Activated naive CD8-positive, alpha-beta T cell treated with anti-CD3 and anti-CD28 coated beads, Interleukin-2, amount 50 U/mL, for 24 hours (primary cell): ENCODE results near the gene THEM5.

Source experiments
- ATAC-seq: fragments of 150-1000 bp; cut with Tn5 transposase; one replicate; pipeline ENCODE4 v1.10.0; 2021
- DNase-seq: peaks from one replicate; pipeline ENCODE4 v3.0.0; 2021
- H3K27ac Mint-ChIP-seq: one replicate; pipeline ENCODE4 v1.8.0; 2021; ENCODE audit warnings: mild to moderate bottlenecking, mixed read lengths
- H3K27me3 Mint-ChIP-seq: one replicate; pipeline ENCODE4 v1.8.0; 2021; ENCODE audit warnings: mixed read lengths
- H3K36me3 Mint-ChIP-seq: one replicate; pipeline ENCODE4 v1.8.0; 2021; ENCODE audit warnings: low read depth, mixed read lengths
- H3K4me1 Mint-ChIP-seq: one replicate; pipeline ENCODE4 v1.8.0; 2021; ENCODE audit warnings: mixed read lengths
- H3K4me3 Mint-ChIP-seq: one replicate; pipeline ENCODE4 v1.8.0; 2021; ENCODE audit warnings: mild to moderate bottlenecking, moderate library complexity, mixed read lengths
- H3K9me3 Mint-ChIP-seq: one replicate; pipeline ENCODE4 v1.8.0; 2021; ENCODE audit warnings: mixed read lengths

THEM5 gene

DNA sequence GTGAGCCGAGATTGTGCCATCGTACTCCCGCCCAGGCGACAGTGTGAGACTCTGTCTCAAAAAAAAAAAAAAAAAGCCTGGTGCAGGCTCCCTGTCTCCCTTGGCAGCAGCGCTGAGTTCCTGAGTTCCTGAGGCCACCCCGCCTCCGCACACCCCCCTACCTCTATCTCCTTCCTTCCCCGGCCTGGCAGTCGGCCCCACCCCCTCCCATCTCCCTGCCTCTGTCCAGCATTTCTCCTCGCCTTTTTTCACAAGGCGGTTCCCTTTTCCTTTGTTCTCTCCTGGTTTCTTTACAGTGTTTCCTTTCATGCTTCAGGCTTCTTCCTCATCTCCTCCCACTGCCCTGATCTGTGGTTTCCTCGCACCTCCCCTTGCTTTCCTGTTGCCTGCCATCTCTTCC is 24.6 kb downstream of the THEM5 start:
- Mint-ChIP-seq H3K4me1 (peaks cover 77% of the 10 kb centered on the region), H3K27me3 (no peaks in the 10 kb centered on the region), H3K36me3 (no peaks in the 10 kb centered on the region), H3K9me3 (no peaks in the 10 kb centered on the region), H3K4me3 (peak overlapping the region; percentile 10), H3K27ac (peak overlapping the region; percentile 75)
- no peak for ATAC-seq
- DNase-seq, result no peak

DNA sequence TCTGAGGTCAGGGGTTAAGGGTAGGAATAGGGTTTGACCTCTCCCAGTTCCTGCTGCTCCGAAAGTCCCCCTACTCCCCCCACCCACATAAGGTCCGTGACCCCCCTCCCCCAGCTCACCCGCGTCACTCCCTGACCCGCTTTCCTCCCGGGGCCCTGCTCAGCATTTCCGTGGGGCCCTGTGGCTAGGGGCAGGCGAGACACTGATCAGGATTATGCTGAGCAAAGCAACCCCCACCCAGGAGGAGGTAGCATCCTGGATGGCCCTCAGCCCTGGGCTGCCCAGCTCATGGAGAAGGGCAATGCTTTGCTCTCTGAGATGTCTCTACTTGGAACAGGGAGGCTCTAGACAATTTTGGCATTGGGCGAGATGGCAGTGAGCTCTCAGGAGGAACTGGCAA is 25.7 kb downstream of the THEM5 start:
- H3K4me3 Mint-ChIP-seq, result peak overlapping the region; percentile 1
- DNase-seq, result no peak
- ATAC-seq, result no peak
- H3K4me1 Mint-ChIP-seq, result peaks cover 73% of the 10 kb centered on the region
- H3K36me3 Mint-ChIP-seq, result no peaks in the 10 kb centered on the region
- H3K27ac Mint-ChIP-seq, result no peak overlapping the region
- H3K27me3 Mint-ChIP-seq, result no peaks in the 10 kb centered on the region
- H3K9me3 Mint-ChIP-seq, result no peaks in the 10 kb centered on the region

DNA sequence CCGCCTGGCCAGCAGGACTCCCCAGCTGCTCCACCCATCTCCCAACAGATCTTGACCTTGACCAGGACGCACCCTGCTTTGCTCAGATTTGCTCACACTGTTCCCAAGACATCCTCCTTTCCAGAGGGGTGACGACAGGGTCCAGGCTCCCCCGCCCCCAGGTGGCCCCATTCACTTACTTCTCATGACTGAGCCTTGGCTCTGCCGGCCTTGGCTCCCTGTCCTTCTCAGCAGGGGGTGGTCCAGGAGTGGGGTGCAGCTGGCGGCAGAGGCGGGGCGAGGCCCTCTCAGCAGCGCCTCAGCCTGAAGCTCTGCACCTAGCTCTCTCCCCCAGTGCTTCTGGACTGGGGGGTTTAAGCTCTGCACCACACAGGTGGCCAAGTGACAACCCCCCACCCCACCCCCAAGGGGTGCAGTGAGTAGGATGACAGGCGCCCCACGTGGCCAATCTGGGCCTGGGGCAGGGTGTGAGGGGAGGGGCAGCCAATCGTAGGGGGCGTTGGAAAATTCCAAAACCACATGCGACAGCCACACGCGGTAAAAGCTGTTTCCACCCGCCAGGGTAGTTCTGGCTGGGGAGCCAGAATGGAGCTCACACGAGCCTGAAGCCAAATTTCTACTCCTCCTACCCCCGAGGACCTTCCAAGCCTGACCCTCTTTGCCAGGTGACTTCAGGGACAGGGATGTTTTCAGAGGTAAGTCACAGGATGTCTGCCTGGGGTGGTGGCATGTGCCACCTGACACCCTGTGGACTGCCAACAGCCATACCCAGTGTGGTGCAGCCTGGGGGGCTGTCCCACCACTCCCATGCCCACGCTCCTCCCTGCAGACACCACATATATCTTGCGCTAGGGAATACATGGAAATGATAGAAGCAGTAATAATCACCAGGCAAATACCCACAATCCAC is 27.5 kb downstream of the THEM5 start:
- peak; percentile 33 for ATAC-seq
- Mint-ChIP-seq H3K27me3 (no peaks in the 10 kb centered on the region), H3K36me3 (no peaks in the 10 kb centered on the region), H3K27ac (peak overlapping the region; percentile 70), H3K9me3 (no peaks in the 10 kb centered on the region), H3K4me1 (peaks cover 82% of the 10 kb centered on the region), H3K4me3 (peak overlapping the region; percentile 60)
- peak; percentile 55 for DNase-seq

DNA sequence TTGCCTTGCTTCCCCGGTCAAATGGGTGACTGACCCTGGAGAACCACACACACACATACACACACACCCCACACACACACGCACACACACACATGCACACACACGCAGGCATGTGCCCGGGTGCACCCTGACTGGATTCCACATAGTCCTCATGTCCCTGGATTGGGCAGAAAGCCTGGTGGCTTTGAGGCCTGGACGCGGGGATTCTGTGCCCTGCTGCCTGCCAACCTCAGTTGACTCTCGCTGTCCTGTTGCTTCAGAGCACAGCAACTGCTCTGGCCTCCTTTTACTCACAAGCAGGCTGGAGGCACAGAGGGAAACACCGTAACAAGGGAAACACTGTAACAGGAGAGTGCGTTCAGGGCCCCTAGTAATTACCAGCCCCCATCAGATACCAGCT is 28.3 kb downstream of the THEM5 start:
- DNase-seq, result no peak
- Mint-ChIP-seq H3K27ac (no peak overlapping the region), H3K36me3 (no peaks in the 10 kb centered on the region), H3K4me1 (peaks cover 84% of the 10 kb centered on the region), H3K4me3 (peak overlapping the region; percentile 60), H3K27me3 (no peaks in the 10 kb centered on the region), H3K9me3 (no peaks in the 10 kb centered on the region)
- ATAC-seq, result no peak

DNA sequence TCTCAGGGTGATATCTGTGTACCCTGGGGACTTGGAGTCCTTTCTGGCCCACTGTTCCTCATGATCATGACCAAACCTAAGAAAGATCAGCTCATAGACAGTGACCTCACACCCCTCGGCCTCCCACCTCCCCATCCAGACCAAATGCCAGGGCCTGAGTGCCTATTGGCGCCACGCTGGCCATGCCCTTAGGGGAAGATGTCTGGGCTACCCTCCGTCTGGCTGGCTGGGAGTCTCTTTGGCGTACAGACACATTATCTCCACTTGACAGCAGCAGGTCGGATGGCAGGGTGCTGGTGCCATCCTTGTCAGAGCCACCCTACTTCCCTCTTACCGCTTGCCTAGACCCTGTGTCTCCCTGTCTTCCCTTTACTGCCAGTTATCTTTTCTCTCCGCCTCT is 30.3 kb downstream of the THEM5 start:
- H3K9me3 Mint-ChIP-seq, result no peaks in the 10 kb centered on the region
- H3K27ac Mint-ChIP-seq, result no peak overlapping the region
- H3K4me1 Mint-ChIP-seq, result peaks cover 71% of the 10 kb centered on the region
- H3K4me3 Mint-ChIP-seq, result no peak overlapping the region
- no peaks in the 10 kb centered on the region for H3K27me3 Mint-ChIP-seq
- ATAC-seq (no peak), DNase-seq (no peak)
- no peaks in the 10 kb centered on the region for H3K36me3 Mint-ChIP-seq

DNA sequence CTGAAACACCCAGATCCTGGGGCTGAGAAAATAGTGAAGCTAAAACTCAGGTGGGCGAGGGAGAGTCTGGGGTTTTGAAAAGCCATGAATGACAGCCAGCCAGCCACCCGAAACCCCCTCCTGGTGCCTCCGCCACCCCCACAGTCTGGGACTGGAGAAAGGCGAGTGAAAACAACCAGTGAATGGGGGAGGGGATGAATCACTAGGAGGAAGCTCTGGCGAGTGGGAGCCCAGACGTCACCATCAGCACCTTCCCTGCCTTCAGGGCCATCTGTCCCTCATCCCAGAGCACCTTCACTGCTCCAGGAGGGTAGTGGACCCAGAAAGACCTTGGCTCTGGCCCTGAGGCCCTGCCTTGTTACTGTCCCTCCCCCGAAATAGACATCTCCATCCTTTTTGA is 31.1 kb downstream of the THEM5 start:
- no peaks in the 10 kb centered on the region for H3K9me3 Mint-ChIP-seq
- ATAC-seq (peak; percentile 55), DNase-seq (peak; percentile 59)
- H3K36me3 Mint-ChIP-seq, result no peaks in the 10 kb centered on the region
- H3K27ac Mint-ChIP-seq, result peak overlapping the region; percentile 29
- peak overlapping the region; percentile 39 for H3K4me3 Mint-ChIP-seq
- no peaks in the 10 kb centered on the region for H3K27me3 Mint-ChIP-seq
- H3K4me1 Mint-ChIP-seq, result peaks cover 64% of the 10 kb centered on the region

DNA sequence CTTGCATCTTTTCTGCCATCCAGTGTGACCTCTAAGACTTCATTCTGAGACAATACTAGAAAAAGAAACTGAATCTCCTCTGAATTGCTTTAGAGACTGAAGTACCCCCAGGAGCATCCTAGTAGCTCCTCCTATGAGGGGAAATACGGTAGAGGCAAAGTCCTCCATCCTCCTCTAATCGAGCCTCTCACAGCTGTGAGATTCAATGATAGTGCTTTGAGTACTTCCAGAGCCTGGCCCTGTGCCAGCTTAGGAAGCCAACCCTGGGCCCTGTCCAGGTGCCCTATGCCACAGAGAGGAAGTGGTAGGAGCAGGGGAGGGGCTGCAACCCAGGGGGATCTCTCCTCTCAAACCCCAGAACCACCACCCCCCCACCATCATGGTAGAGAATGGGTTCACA is 32.6 kb downstream of the THEM5 start:
- Mint-ChIP-seq H3K4me1 (peaks cover 57% of the 10 kb centered on the region), H3K36me3 (peaks cover 2% of the 10 kb centered on the region), H3K4me3 (no peak overlapping the region), H3K27me3 (peaks cover 3% of the 10 kb centered on the region), H3K27ac (no peak overlapping the region), H3K9me3 (no peaks in the 10 kb centered on the region)
- ATAC-seq (no peak), DNase-seq (no peak)

DNA sequence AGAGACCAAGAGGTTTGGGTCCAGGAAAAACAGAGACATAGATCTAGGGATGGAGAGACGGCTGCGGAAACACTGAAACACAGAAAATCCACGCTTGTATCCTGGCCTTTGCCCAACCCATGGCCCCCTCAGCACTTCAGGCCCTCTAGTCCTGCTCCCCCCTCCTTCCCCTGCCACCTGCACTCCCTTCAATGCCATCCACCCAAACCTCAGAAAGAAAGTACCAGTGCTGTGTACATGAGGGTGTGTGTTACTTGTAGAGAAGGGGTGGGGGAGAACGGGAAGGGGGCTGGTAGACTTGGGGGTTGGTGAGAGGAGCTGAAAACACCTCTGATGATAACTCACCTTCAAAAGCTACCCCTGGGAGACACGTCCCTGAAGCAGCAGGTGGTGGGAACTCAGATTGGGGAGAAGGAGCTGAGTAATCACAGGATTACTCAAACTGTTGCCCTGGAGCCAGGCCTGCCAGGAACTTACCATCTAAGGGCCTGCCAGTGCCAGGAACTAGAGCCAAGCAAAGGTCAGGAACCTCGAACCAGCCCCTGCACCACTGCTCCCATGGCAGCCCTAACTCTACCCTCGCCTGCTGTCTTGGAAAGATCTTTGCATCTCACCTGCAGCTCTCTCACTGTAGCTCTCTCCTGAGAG is 33.4 kb downstream of the THEM5 start:
- DNase-seq, result no peak
- no peak overlapping the region for H3K4me3 Mint-ChIP-seq

DNA sequence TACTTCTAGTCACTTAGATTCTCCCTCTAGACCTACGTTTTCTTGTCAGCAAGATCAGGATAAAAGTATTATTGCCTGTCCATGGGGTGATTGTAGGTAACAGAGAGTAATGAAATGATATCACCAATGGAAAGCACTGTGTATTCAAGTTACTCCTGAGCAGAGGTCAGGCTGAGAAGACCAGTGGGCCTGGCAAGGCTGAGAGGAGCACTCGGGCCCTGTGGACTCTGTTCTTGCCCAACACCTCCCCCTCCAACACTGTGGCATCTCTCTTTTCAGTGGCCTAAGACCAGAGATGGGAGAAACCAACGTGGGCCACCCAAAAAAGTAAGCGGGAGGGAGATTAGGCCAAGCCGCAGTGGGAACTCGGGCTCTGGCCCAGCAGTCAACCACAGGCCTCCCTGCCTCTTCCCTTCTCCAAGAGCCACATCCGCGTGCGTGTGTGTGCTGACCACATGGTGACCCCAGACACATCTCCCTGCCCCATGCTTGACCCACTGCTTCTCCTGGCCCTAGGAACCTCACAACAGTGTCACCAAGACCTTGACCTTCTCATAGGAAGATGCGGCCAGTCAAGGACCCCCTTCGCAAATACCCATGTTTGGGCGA is 34.2 kb downstream of the THEM5 start:
- Mint-ChIP-seq H3K27ac (peak overlapping the region; percentile 30), H3K4me1 (peaks cover 57% of the 10 kb centered on the region), H3K4me3 (no peak overlapping the region), H3K27me3 (peaks cover 3% of the 10 kb centered on the region), H3K36me3 (peaks cover 2% of the 10 kb centered on the region), H3K9me3 (no peaks in the 10 kb centered on the region)
- DNase-seq (no peak), ATAC-seq (no peak)

More for the DNA sequence above, 33.4 kb downstream of the THEM5 start:
- peak; percentile 66 for ATAC-seq
- Mint-ChIP-seq H3K4me1 (peaks cover 58% of the 10 kb centered on the region), H3K27ac (peak overlapping the region; percentile 30), H3K9me3 (no peaks in the 10 kb centered on the region), H3K36me3 (peaks cover 2% of the 10 kb centered on the region), H3K27me3 (peaks cover 3% of the 10 kb centered on the region)

DNA sequence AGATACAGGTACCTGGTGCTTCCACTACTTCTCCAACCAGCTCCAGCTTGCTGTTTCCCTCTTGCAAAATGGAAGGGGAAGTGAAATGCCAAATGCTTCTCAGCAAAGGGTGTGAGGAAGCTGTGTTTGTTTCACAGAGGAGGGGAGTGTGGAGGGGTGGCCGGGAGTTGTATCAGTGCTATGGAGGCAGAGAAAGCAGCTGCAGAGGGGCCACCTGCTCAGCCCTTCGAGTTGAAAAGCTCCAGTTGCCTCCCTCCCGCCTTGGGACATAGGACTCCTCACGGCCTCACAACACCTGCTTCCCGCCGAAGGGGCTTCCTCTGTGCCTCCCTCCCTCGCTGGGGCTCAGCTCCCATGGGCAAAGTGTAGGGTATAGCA is 36.2 kb downstream of the THEM5 start:
- DNase-seq, result no peak
- Mint-ChIP-seq H3K4me3 (no peak overlapping the region), H3K27me3 (peaks cover 3% of the 10 kb centered on the region), H3K27ac (no peak overlapping the region), H3K9me3 (no peaks in the 10 kb centered on the region), H3K4me1 (peaks cover 47% of the 10 kb centered on the region), H3K36me3 (peaks cover 2% of the 10 kb centered on the region)
- no peak for ATAC-seq

DNA sequence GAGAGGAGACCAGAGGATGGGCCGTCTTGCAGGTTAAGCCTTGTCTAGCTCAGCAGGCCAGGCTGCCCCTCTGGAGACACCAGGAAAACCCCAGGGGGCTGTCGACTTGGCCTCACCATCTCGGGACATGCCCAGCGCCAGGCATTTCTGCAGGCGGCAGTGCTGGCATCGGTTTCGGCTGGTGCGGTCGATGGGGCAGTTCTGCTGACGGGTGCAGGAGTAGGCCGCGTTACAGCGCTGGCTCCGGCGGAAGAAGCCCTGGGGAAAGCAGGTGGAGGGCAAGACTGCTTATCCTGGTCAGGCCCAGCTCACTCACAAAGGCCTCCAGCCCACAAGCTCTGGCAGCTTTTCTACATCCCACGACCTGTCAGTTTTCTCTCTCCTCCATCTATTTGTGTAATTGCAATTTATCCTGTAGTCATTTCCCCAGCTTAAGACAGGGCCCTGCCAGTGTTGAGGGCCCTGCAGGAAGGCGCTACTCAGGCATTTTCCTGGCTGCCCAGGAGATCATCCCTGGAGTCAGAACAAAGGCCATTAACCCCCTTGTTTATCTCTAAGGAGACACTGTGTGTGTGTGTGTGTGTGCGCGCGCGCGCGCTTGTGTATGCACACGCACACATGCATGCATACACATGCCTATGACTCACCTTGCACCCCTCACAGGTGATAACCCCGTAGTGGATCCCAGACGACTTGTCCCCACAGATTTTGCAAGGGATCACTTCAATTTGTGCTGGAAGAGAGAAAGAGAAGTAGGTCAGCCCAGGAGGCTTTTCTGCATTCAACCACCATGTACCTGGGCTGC is 36.8 kb downstream of the THEM5 start:
- Mint-ChIP-seq H3K9me3 (no peaks in the 10 kb centered on the region), H3K27ac (no peak overlapping the region), H3K4me3 (no peak overlapping the region), H3K27me3 (peaks cover 3% of the 10 kb centered on the region), H3K36me3 (peaks cover 2% of the 10 kb centered on the region), H3K4me1 (peaks cover 41% of the 10 kb centered on the region)
- no peak for DNase-seq
- no peak for ATAC-seq

DNA sequence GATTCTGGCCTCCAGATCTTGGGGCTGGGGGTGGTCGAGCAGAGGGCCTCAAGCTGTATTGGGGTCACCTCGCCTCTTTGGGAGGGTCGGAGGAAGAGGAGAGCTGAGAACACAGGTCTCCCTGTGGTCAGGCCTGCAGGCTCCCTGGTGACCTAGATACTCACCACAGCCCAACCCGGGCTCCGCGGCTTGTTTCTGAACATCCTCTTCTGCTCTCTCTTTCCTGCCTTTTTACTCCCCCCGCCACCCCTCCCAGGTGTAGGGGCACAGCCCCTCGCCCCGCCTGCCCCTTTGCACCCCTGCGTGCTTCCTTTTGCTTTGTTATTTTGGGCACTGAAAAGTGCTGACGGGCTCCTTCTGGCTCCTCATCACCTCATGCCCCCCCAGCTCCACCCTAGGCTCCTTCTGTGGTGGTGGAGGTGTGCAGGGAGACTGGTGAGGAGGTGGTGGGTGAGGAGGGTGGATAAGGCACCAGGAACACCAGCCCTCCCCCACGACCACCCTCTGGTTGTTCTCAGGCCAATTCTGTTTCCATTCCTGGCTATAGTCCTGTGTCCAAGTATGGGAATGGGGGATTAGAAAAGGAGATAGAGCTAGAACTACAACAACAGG is 37.7 kb downstream of the THEM5 start:
- peaks cover 32% of the 10 kb centered on the region for H3K4me1 Mint-ChIP-seq
- ATAC-seq, result no peak
- peak overlapping the region; percentile 73 for H3K27ac Mint-ChIP-seq
- H3K4me3 Mint-ChIP-seq, result no peak overlapping the region
- DNase-seq, result no peak
- H3K27me3 Mint-ChIP-seq, result peaks cover 3% of the 10 kb centered on the region
- H3K9me3 Mint-ChIP-seq, result no peaks in the 10 kb centered on the region
- H3K36me3 Mint-ChIP-seq, result peaks cover 2% of the 10 kb centered on the region

DNA sequence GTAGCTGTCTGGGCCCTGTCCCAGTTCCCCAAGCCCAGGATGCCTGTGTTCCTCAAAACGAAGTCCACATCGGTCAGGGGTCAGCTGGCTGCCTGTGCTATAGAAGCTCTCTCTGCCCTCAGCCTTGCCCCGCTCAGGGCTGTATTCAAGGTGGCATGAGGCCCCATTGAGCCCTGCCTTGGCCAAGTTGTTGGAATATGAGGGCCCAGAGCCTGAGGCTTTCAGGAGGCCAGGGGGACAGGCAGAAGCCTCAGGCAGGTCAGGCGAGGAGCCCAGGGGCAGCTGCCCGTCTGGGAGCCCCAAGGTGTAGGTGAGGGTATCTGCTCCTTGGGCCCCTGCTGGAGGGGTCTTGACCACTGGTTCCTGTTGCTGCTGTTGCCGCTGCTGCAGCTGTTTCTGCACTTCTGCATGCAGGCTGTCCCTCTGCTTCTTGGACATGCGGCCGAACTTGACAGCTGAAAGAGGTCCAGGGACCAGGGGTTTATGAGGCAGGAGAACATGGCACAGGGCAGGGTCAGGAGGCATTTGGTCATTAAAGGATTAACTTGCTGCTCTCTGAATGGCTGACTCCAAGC is 38.5 kb downstream of the THEM5 start:
- DNase-seq, result no peak
- Mint-ChIP-seq H3K9me3 (no peaks in the 10 kb centered on the region), H3K4me3 (no peak overlapping the region), H3K36me3 (peaks cover 2% of the 10 kb centered on the region), H3K4me1 (peaks cover 24% of the 10 kb centered on the region), H3K27me3 (peaks cover 3% of the 10 kb centered on the region), H3K27ac (no peak overlapping the region)
- ATAC-seq, result no peak

DNA sequence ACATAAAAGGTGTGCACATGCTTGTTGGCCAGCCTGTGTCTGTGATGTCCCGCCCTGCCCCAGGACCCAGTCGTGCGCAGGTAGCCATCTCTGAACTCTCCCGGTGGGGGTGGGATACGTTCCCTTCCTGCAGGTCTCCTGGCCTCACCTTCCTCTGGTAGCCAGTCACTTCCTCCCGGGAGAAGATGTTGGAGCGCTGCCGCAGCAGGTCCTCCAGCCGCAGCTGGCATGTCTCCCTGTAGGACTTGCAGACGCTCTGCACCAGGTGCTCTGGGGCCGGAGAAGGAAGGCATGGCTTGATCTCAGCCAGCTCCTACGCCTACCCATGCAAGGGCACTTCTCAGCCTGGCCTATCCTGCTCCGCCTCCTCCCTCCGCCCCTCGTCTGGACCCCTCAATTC is 39.1 kb downstream of the THEM5 start:
- Mint-ChIP-seq H3K36me3 (peaks cover 2% of the 10 kb centered on the region), H3K27ac (no peak overlapping the region), H3K4me3 (no peak overlapping the region), H3K9me3 (no peaks in the 10 kb centered on the region), H3K4me1 (peaks cover 18% of the 10 kb centered on the region), H3K27me3 (peaks cover 3% of the 10 kb centered on the region)
- ATAC-seq (no peak), DNase-seq (no peak)
